LNCaP clone FGC (cell line): ENCODE results near the gene MTHFD1.

Source experiments
- DNase-seq: peaks from one replicate; pipeline ENCODE4 v3.0.0-alpha.2; 2011; ENCODE audit warnings: low read depth
- H3K4me3 ChIP-seq: 2 replicates; pipeline ENCODE4 v1.5.1; 2011; ENCODE audit warnings: mild to moderate bottlenecking, low read depth, low read length, control low read depth
- TF ChIP-seq, protein P1 (sequence below): IDR thresholded peaks from 2 replicates; pipeline ENCODE4 v1.5.1; 2012; ENCODE audit warnings: mild to moderate bottlenecking; ENCODE audit not compliant: control insufficient read depth, insufficient read depth; ENCODE audit errors: extremely low read depth

The MTHFD1 gene

DNA sequence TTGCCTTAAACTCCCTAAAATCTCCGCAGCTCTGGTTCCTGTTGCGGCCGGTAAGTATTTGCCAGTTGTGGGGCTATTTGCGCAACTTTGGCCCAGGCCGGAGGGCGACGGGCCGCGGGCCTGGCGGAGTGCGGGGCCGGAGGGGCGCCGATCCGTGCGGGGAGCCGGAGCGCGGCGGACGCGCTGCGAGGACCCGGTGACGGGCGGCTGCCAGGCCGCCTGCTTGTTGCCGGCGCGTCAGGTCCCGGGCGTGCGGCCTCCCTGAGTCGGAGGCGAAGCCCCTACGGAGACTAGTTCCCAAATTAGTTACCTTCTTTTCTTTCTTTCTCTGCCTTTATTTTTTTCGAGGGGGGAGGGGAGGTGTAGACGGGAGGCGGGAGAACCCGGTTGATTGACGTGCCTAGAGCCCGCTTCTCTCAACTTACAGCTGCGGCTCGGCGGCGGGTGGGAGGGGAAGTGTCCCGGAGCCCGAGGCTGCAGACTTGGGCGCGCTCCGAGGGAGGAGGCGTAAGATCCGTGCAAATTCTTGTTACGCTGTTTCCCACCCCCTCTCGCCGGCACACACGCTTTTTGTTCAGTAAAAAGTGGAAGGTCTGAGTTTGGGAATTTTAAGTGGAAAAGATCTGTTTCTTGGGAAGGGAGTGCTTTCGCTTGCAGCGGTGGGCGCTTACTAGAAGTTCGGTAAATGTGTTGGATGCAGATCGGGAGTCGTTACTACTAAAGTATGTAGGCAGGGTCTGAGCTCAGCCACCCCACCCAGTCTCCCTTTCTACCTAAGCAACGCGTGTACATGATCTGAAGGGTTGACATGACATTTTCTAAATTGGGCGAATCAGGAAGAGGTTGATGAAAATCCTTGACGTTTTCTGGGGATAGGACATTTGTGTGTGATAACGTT, 117.0 kb downstream of the MTHFD1 start:
- TF ChIP-seq, protein P1, sequence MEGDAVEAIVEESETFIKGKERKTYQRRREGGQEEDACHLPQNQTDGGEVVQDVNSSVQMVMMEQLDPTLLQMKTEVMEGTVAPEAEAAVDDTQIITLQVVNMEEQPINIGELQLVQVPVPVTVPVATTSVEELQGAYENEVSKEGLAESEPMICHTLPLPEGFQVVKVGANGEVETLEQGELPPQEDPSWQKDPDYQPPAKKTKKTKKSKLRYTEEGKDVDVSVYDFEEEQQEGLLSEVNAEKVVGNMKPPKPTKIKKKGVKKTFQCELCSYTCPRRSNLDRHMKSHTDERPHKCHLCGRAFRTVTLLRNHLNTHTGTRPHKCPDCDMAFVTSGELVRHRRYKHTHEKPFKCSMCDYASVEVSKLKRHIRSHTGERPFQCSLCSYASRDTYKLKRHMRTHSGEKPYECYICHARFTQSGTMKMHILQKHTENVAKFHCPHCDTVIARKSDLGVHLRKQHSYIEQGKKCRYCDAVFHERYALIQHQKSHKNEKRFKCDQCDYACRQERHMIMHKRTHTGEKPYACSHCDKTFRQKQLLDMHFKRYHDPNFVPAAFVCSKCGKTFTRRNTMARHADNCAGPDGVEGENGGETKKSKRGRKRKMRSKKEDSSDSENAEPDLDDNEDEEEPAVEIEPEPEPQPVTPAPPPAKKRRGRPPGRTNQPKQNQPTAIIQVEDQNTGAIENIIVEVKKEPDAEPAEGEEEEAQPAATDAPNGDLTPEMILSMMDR, result 0 out of 2 replicates have a peak, but pooled peaks have one; percentile 2
- H3K4me3 ChIP-seq, result peak overlapping the region; percentile 75
- DNase-seq, result peak; percentile 45

DNA sequence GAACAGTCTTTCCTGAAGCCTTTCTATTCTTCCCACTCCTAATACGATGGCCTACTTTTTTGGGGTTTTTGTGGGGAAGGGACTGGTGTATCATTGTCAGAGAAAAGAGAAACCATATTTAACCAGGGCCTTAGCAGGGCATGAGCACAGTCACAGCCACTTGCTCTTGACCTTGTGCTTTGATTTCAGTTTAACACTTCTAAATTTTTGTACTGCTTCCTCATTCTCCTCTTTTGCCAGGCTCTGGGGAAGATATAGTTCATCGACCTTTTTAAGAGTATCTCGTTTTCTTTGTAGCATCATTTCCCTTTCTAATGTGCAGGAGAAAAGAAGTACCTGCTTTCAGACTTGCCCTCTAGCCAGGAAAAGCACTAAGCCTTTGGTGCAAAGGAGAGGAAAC, 118.6 kb downstream of the MTHFD1 start:
- no peak for DNase-seq
- H3K4me3 ChIP-seq, result no peak overlapping the region
- TF ChIP-seq, protein P1, result no peak

DNA sequence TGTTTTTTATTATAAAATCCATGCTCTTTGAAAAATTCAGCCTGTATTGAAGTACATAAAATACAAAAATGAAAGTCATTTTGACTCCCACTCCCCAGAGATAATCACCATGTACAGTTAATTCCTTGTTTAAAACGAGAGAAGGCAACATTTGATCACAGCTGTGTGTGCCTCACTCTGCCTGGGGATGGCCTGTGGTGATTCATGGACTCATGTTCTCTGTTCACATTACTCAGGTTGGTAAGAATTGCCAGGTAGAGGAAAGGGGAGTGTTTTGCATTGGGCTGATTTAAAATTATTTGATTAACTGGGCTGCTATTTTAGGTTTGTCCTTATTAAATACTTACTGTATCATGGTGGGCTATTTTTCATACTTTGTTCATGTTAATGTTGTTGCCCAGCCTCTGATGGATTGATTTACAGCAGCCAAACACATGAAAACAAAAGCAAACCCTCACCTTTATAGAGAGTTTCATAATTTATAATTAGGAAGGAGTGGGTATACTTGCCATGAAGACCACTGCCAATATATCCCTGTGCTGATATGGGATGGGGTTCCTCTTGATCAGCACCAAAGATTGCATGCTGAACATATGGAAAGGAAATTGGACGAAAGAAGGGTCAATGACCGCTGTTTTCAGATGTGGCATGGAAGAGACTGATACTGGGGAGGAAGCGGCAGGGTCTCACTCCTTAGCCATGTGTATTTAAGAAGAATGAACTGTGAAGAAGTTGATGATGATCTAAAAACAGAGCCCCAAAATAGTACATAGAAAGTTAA, 119.4 kb downstream of the MTHFD1 start:
- no peak overlapping the region for H3K4me3 ChIP-seq
- no peak for DNase-seq
- TF ChIP-seq, protein P1, result no peak

DNA sequence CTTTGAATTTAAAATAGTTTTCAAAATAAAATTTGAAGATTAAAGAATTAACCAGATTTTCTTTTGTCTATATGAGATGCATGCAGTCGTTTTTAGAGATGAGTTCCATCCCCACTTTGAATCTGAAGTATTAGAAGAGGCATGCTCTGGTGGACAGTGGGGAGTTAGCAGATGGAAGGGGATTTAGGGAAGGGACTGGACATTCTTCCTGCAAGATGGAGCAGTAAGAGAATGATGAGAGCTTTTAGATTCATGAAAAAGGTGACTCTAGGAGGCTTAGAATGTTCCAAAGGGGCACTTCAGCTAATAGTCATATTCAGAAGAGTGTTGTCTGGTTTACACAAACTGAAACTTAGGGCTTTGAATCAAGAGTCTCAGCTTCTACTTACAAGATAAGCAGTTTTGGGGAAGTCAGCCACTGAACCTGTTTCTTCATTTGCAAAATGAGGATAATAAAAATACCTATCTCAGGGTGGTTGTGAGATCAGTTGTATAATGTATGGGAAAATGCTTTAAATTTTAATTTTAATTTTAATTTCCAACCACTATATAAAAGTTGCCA, 120.1 kb downstream of the MTHFD1 start:
- no peak overlapping the region for H3K4me3 ChIP-seq
- TF ChIP-seq, protein P1, result no peak
- DNase-seq, result no peak

GRCh38 chr14:64509036-64509435, 120.9 kb downstream of the MTHFD1 start:
- no peak overlapping the region for H3K4me3 ChIP-seq
- TF ChIP-seq, protein P1, result no peak
- DNase-seq, result no peak
